Aorta (tissue), 5 donors: ENCODE measurements around the gene EBF4. TPM values are rescaled to one million over a fixed set of nuclear protein-coding genes. Genes with fewer than 3 reads are reported as not detected.

Source experiments
- ATAC-seq: fragments of 200-7000 bp; cut with Tn5 transposase; one replicate; pipeline ENCODE4 v1.9.1; 2022; ENCODE audit warnings: moderate library complexity; ENCODE audit not compliant: low FRiP score
- DNase-seq, 2 donors: peaks; one replicate each; pipeline ENCODE4 v3.0.0-alpha.2; 2020
- H3K27ac ChIP-seq, 2 donors: one replicate each; pipeline ENCODE4 v1.5.1; 2013; ENCODE audit warnings: low read length in 2 of 2, mild to moderate bottlenecking in 2 of 2, moderate library complexity in 2 of 2, control low read depth in 1 of 2, inconsistent platforms in 1 of 2, low read depth in 1 of 2
- H3K27me3 ChIP-seq, 2 donors: one replicate each; pipeline ENCODE4 v1.6.1; 2013; ENCODE audit warnings: control low read depth in 1 of 2, low read length in 1 of 2, mild to moderate bottlenecking in 1 of 2, moderate library complexity in 1 of 2; ENCODE audit not compliant: insufficient read depth in 2 of 2, control insufficient read depth in 1 of 2
- H3K36me3 ChIP-seq, 2 donors: one replicate each; pipeline ENCODE4 v1.6.1; 2013; ENCODE audit warnings: control low read depth in 1 of 2, low read length in 1 of 2, mild to moderate bottlenecking in 1 of 2; ENCODE audit not compliant: insufficient read depth in 2 of 2, control insufficient read depth in 1 of 2
- H3K4me1 ChIP-seq, 2 donors: one replicate each; pipeline ENCODE4 v1.6.1; 2013; ENCODE audit warnings: low read length in 2 of 2, control low read depth in 1 of 2, mild to moderate bottlenecking in 1 of 2, moderate library complexity in 1 of 2; ENCODE audit not compliant: insufficient read depth in 2 of 2, control insufficient read depth in 1 of 2
- H3K4me3 ChIP-seq, 2 donors: one replicate each; pipeline ENCODE4 v1.5.1; 2013; ENCODE audit warnings: low read length in 2 of 2, control low read depth in 1 of 2, mild to moderate bottlenecking in 1 of 2
- H3K9me3 ChIP-seq: one replicate; pipeline ENCODE4 v1.6.1; 2013; ENCODE audit warnings: mild to moderate bottlenecking, low read length; ENCODE audit not compliant: control insufficient read depth
- WGBS, 2 donors: extraction: QIAGEN DNeasy Blood & Tissue Kit; methylation state at CpG; one replicate each; pipeline ENCODE4 v1.1.7; 2013; 5-methylcytosine and 5-hydroxymethylcytosine counted together
- intact Hi-C, 2 donors: fragments of 100-400 bp; cut with DNase I; formaldehyde crosslinking; loops; one replicate each; pipeline versions ENCODE4 v1.14.2 to v1.15.0; 2022
- polyA plus RNA-seq, 2 donors: library from polyadenylated mRNA; stranded (reverse); fragments of 200-250 nt; gene quantifications; one replicate each; pipeline ENCODE4 v1.2.3, GENCODE V29; 2013
- total RNA-seq, 2 donors: library from RNA; stranded (reverse); fragmentation: NEBNext Ultra II Directional; extraction: Animal tissue kit (Norgen Biotek cat#: 25700); gene quantifications; one replicate each; pipeline ENCODE4 v1.2.1, GENCODE V29; 2021
- donor health status: healthy with polysubstance abuse.
- donor health status: Bipolar disorder and iron deficiency.
- donor health status: DM: no; HTN: no; CAD: no.
- donor health status: DM: no; HTN: no; CAD: no.
- donor health status: DM: yes; HTN: yes; CAD: no.

EBF4 gene
- total and polyA plus RNA-seq, 4 donors, result 10.8 to 30.3 (median 18.3) TPM

DNA sequence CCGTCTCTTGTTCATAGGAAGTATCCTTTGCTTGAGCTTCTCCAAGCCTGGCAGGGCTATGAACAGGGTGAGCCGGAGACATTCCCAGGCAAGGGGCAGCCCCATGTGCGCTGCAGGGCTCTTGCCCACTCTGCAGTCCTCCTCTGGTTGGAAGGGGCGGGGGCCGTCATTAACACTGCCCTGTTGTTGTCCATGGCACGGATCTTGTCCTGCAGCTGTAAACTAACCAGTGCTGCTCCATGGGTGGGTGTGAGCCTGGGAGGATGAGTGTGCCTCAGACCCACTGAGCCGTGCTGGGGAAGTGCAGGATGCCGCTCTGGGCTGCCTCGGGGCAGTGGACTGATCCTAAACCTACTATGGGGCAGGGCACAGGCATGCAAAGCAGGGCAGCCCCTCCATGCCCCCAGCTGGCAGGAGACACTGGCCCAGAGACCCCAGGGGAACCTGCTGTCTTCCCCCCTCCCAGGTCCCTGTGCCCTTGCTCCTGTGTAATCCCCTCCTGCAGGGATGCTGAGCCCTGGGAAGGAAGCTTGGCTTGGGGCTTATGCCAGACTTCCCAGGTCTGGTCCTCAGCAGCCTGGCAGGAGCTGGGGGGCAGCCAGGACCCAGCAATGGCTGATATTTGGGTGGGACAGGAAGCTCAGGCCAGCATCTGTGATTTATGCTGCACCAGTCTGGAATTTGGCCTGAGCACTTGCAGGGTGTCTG lies 8.5 kb downstream of the EBF4 start:
- ATAC-seq, result no peak
- WGBS, 2 donors, result 59 to 71% methylated on average over 9 of the region's 9 CpGs

DNA sequence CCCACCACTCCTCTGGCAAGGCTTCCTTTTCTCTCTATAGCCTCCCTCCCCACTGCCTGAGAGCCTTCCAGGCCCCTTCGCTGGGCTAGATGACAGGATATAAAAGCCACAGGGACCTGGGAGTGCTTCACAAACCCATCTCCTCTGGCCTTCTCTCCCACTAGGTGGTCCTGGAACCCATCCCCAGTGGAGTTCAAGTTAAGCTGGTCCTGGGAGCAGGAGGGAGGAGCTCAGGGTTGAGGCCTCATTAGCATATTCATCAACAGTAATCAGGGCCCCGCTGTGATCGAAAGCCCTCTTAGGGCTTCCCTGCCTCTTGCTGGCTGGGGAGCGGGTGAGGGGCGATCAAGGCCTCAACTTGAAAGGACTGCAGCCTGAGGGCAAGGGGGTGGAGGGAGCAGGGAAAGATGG lies 9.1 kb downstream of the EBF4 start:
- WGBS, 2 donors, result 88 to 90% methylated on average over 5 of the region's 5 CpGs
- no peaks in the 10 kb centered on the region for H3K27me3 ChIP-seq
- DNase-seq (no peak), ATAC-seq (no peak)
- H3K27ac ChIP-seq, result no peak overlapping the region
- no peaks in the 10 kb centered on the region for H3K4me1 ChIP-seq
- intact Hi-C loops, result no loop called here
- no peaks in the 10 kb centered on the region for H3K36me3 ChIP-seq
- H3K4me3 ChIP-seq, result no peak overlapping the region
- no peaks in the 10 kb centered on the region for H3K9me3 ChIP-seq

More for the DNA sequence above, 8.5 kb downstream of the EBF4 start:
- intact Hi-C loops, result no loop called here
- DNase-seq, result no peak
- no peak overlapping the region for H3K4me3 ChIP-seq
- no peaks in the 10 kb centered on the region for H3K36me3 ChIP-seq
- no peak overlapping the region for H3K27ac ChIP-seq
- H3K4me1 ChIP-seq, result no peaks in the 10 kb centered on the region
- H3K27me3 ChIP-seq, result no peaks in the 10 kb centered on the region
- no peaks in the 10 kb centered on the region for H3K9me3 ChIP-seq

DNA sequence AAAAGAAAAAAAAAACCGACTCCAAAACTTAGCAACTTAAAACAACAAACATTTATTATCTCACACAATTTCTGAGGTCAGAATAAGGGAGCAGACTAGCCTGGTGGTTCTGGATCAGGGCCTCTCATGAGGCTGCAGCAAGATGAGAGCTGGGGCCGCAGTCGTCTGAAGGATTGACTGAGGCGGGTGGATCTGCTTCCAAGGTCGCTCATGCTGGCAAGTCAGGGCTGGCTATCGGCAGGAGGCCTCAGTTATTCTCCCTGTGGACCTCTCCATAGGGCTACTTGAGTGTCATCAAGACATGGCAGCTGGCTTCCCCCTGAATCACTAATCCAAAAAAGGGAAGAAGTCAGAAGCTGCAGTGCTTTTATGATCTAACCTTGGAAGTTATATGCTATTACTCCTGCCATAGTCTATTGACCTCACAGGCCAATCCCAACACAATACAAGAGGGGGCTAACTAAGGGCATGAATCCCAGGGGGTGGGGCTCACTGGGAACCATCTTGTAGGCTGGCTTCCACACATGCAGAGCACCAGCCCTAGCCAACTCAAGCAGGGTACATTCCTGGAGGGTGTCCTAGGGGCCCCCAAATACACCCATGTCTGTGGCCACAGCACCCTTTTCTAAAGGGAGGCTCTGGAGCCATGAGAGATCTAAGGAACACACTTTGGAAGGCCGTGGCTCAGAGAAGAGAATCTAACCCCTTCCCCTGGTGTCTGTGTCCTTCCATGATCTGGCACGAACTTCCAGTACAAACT lies 11.3 kb downstream of the EBF4 start:
- 89 to 93% methylated on average over 8 of the region's 8 CpGs for WGBS, 2 donors
- intact Hi-C loops, result no loop called here

DNA sequence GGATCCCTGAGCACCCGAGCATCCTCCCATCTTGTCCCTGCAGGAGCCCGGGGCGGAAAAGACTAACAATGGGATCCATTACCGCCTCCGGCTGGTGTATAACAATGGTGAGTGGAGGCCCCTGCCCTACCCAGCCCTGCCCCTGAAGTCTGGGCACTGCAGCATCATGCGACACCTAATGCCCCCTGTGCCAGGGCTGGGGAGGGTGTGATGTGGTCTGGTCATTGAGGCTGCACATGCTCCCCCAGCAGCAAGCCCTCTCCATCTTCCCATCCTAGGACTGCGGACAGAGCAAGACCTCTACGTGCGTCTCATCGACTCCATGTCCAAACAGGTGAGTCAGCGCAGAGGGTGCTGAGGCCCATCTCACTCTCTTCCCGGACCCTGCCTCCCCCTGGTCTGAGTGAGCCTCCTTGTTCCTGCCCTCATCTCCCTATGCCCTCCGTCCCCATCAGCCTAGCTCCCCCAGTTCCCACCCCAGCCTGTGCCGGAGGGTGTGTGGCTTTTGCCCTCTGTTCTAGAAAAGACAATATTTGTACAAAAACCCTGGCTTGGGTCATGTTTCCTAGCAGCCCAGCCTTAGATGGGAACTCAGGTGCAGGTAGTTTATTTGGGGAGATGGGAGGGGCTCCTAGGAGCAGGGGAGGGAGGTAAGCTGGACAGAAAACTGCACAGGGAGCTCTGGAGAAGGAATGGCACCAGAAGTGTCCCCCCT lies 13.5 kb downstream of the EBF4 start:
- no peak for DNase-seq
- intact Hi-C loops, result no loop called here

More for the DNA sequence above, 11.3 kb downstream of the EBF4 start:
- no peaks in the 10 kb centered on the region for H3K36me3 ChIP-seq
- no peaks in the 10 kb centered on the region for H3K9me3 ChIP-seq
- no peak for DNase-seq
- H3K27me3 ChIP-seq, result no peaks in the 10 kb centered on the region
- no peaks in the 10 kb centered on the region for H3K4me1 ChIP-seq
- no peak overlapping the region for H3K4me3 ChIP-seq
- no peak overlapping the region for H3K27ac ChIP-seq
- no peak for ATAC-seq

DNA sequence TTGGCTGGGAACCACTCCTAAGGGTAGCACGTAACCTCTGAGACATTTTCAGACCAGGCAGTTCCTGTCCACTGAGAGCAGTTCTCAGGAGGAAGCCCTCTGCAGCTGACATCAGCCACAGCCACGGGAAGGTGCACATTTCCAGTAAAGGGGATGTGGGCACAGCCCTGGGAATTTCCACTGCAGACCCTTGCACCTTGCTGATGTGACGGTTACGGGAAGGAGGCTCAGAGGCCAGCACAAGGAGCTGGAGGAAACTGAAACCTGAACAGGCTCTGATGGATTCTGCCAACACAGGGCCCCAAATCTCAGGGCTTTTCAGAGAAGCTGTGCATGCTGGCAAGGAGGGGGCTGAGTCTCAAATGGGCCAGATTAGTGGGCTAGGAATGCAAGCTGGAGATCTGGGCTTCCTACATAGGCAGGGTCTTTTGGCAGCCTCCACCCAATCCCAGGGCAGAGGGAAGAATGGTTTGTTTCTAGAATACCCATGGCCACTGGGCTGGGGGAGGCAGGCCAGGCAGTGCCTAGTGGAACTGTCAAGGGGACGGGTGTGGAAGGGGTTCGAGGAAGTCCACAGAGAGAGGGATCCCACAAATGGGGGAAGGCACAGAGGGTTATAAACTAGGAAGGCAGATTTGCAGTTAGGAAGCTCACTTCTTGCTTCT lies 14.2 kb downstream of the EBF4 start:
- intact Hi-C loops, result no loop called here
- no peak overlapping the region for H3K27ac ChIP-seq
- no peaks in the 10 kb centered on the region for H3K27me3 ChIP-seq
- WGBS, 2 donors, result 84 to 86% methylated on average over 6 of the region's 6 CpGs
- ATAC-seq (no peak), DNase-seq (no peak)
- H3K9me3 ChIP-seq, result no peaks in the 10 kb centered on the region
- H3K36me3 ChIP-seq, result no peaks in the 10 kb centered on the region
- no peaks in the 10 kb centered on the region for H3K4me1 ChIP-seq
- H3K4me3 ChIP-seq, result no peak overlapping the region

More for the DNA sequence above, 13.5 kb downstream of the EBF4 start:
- H3K36me3 ChIP-seq, result no peaks in the 10 kb centered on the region
- no peak overlapping the region for H3K4me3 ChIP-seq
- H3K27ac ChIP-seq, result no peak overlapping the region
- 94 to 95% methylated on average over 14 of the region's 14 CpGs for WGBS, 2 donors
- no peaks in the 10 kb centered on the region for H3K9me3 ChIP-seq
- no peaks in the 10 kb centered on the region for H3K27me3 ChIP-seq
- H3K4me1 ChIP-seq, result no peaks in the 10 kb centered on the region
- ATAC-seq, result no peak

DNA sequence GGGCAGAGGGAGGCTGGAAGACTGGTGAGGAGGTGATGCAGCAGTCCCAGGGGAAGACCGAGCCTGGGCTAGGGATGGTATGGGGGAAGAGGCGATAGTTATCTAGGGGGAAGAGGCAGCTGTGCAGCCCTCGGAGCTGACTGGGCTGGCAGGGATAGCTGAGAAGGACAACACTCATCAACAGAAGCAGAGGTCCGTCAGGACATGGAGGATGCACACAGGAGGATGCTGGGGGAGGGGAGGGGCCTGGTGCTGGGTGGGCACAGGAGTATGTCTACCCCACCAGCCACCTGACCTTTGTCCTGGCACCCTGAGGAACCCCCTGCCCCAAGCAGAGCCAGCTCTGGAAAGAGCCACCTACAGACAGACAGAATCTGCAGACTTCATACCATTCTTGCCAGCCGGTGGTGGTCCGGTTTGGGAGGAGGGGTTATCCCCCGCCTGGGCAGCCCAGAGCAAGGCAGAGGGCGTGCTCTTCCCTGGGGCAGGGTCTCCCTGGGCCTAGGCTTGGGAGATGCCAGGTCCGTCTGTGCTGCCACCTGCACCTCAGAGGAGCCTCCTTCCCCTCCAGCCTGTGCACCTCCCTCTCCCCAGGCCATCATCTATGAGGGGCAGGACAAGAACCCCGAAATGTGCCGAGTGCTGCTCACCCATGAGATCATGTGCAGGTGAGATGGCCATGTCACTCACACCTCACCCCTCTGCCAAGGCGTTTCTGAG lies 14.9 kb downstream of the EBF4 start:
- 75 to 90% methylated on average over 12 of the region's 12 CpGs for WGBS, 2 donors
- ATAC-seq (no peak), DNase-seq (no peak)
- Histone ChIP-seq H3K4me3 (no peak overlapping the region), H3K36me3 (no peaks in the 10 kb centered on the region), H3K9me3 (no peaks in the 10 kb centered on the region), H3K27me3 (no peaks in the 10 kb centered on the region), H3K27ac (no peak overlapping the region), H3K4me1 (no peaks in the 10 kb centered on the region)
- intact Hi-C loops, result no loop called here

DNA sequence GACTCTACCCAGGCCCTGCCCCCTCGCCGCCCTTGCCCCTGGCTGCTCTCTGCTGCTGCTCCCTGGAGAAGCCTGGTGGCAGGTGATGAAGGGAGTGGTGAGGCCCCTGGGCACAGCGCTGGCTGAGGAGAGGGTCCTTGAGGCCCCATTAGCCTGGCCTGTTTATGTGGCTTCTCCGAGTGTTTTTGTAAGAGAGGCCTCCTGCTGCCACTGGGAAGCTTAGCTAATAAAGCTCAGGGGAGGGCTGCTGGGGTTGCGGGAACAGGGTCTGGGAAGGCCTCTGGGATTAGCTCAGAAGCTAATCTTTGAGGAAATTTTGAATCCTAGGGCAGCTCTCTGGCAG lies 15.5 kb downstream of the EBF4 start:
- no peaks in the 10 kb centered on the region for H3K4me1 ChIP-seq
- no peaks in the 10 kb centered on the region for H3K27me3 ChIP-seq
- no peak overlapping the region for H3K4me3 ChIP-seq
- intact Hi-C loops, result no loop called here
- no peaks in the 10 kb centered on the region for H3K9me3 ChIP-seq
- DNase-seq (no peak), ATAC-seq (no peak)
- H3K27ac ChIP-seq, result no peak overlapping the region
- H3K36me3 ChIP-seq, result no peaks in the 10 kb centered on the region
- 83 to 89% methylated on average over 5 of the region's 5 CpGs for WGBS, 2 donors

DNA sequence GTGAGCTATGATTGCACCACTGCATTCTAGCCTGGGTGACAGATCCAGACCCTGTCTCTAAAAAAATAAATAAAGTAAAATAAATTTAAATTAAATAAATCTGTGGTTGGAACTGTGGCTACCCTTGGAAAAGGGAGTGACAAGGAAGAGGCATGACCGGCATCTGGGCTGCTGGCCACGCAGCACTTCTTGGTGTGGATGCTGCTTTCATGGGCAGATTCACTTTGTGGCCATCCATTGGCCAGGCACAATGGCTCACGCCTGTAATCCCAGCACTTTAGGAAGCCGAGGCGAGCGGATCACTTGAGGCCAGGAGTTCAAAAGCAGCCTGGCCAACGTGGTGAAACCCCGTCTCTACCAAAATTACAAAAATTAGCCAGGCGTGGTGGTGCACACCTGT lies 16.1 kb downstream of the EBF4 start:
- DNase-seq (no peak), ATAC-seq (no peak)
- H3K27ac ChIP-seq, result no peak overlapping the region
- WGBS, 2 donors, result 85 to 91% methylated on average over 9 of the region's 9 CpGs
- no peaks in the 10 kb centered on the region for H3K27me3 ChIP-seq
- intact Hi-C loops, result no loop called here
- no peak overlapping the region for H3K4me3 ChIP-seq
- no peaks in the 10 kb centered on the region for H3K4me1 ChIP-seq
- H3K9me3 ChIP-seq, result no peaks in the 10 kb centered on the region
- H3K36me3 ChIP-seq, result no peaks in the 10 kb centered on the region
